ENCODE data around the gene DNAJC7. TPM values are rescaled to one million over a fixed set of nuclear protein-coding genes. Genes with fewer than 3 reads are reported as not detected.
A peak's percentile ranks its signal among the peaks of the same experiment; 100 is the strongest.

The DNAJC7 gene
- 97.2 TPM for polyA plus RNA-seq (ENCODE audit: insufficient read length)

DNA sequence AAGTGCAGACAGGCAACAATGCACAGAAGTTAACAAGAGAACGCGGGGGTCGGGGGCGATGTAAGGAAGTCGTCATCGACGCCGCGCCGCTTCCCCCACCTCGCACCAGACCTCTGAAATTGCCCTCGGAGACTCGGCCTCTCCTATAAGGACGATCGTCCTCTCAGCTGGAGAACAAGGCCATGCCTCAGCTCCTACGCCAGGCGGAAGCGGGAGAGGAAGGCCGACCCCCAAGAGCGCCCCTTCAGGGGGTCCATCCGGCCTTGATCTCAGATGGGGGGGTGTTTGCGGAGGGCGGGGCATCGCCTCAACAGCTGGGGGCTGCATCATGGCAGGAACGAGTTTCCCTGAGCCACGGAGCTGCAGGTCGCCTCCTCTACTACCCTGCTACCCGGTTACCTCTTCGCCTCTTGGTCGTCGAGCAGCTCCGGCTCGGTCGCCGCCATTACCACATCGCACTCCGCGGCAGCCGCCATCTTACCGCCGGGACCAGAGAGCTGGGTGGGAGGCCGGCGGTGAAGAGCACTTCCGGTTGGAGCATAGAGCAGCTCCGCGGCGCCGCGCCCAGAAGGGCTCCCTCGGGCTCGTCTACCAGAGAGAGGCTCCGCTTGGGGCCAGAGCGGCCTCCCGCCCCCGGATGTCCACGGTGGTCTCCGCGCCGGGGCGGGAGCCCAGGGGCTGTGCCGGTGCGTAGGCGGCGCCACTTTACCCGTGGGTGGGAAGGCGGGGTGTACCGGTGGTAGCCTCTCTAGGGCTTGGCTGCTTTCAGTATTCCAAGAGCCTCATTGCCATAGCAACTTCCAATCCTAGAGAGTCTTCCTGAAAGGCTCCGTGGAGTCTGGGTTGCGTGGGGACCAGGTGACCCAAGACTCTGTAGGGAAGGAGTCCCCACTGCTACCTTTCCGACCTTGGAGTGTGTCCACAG lies at the start of gene DNAJC7:
DNAJC7 (minus strand) TSS at position 499 of the 925 bp plus-strand sequence; CDS start at position 476, 23 bp downstream.
- DNase-seq (ENCODE audit: low read depth): peak; percentile 79

- DNase-seq (ENCODE audit: low read depth): no peak
These were observed 48.0 kb upstream of the DNAJC7 start for GRCh38 chr17:42065201-42065600.

GRCh38 chr17:42062681-42063080 lies 45.4 kb upstream of the DNAJC7 start:
- DNase-seq (ENCODE audit: low read depth): no peak

- DNase-seq (ENCODE audit: low read depth): no peak
These were observed 44.6 kb upstream of the DNAJC7 start for GRCh38 chr17:42061646-42062487.

GRCh38 chr17:42060231-42060630 lies 43.0 kb upstream of the DNAJC7 start:
- no peak for DNase-seq (ENCODE audit: low read depth)

DNA sequence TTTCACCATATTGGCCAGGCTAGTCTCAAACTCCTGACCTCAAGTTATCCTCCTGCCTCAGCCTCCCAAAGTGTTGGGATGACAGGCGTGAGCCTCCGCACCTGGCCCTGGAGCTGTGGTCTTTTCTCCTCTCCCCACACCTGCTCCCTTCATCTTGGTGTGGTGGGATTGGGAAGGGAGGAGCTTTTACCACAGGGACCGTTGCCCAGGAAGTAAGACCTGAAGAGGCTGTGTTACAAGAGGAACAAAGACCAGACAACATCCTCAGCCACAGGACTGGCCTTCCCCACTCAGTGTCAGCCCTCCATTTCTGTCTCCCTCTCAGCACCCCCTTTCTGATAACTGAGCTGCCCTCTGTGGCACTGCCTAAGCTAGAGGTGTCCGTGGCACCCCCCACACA lies 42.6 kb upstream of the DNAJC7 start:
- DNase-seq (ENCODE audit: low read depth): no peak

- no peak for DNase-seq (ENCODE audit: low read depth)
These were observed 40.8 kb upstream of the DNAJC7 start for GRCh38 chr17:42058063-42058462.

DNA sequence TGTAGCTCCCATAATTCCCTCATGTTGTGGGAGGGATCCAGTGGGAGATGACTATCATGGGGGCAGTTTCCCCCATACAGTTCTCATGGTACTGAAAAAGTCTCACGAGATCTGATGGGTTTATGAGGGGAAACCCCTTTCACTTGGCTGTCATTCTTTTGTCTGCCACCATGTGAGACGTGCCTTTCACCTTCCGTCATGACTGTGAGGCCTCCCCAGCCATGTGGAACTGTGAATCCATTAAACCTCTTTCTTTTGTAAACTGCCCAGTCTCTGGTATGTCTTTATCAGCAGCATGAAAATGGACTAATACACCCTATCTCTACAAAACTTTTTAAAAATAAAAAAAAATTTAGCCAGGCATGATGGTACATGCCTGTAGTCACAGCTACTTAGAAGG lies 39.4 kb upstream of the DNAJC7 start:
- no peak for DNase-seq (ENCODE audit: low read depth)

DNA sequence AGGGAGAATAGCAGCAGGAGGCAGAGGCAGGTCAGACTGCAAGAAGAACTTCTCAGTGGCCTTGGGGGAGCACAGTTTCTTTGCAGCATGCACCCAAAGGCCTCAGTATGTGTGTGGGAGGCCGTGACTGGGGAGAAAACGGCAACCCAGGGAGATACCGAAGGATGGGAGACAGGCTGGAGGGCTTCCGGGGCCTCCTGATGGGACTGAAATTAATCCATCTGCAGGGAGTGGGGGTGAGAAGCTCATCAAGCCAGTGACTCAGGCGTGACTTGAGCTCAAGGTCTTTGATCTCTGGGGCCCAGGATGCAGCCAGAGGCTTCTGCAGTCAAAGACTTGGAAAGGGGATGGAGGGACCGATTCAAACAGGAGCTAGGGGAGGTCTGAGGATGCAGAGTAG lies 38.3 kb upstream of the DNAJC7 start:
- no peak for DNase-seq (ENCODE audit: low read depth)

GRCh38 chr17:42055027-42055426 lies 37.8 kb upstream of the DNAJC7 start:
- no peak for DNase-seq (ENCODE audit: low read depth)

DNA sequence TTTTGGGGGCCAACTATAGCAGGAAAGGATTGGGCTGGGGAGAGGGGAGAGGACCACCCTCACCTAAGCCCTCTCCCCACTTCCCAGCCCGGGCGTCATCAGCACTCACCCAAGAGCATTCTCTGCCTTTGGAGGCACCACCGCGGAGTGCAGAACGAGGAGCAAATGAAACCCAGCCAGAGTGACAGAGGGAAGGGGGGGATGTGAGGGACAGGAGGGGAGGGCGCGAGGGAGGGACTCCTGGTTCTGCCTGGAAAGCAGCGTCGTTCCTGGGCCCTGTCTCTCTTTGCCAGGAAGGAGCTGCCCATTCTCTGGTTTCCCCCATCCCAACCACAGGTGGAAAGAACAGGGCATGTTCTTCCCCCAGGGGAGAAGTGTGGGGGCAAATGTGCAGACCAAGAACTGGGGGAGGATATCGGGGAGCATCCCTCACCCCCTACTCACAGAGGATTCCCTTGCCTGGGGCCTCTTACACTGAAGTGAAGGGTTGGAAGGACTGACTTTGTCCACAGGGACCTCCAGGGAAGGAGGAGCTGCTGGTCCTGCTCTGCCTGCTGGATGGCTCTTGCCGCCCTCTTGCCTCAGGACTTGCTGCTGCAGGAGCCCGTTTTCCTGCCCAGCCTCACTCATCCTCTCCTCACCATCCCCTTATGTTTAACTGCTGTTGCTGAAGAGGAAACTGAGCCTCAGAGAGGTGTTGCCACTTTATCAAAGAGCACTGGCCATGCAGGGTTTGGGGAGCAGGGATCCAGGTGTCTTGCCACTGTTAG lies 36.7 kb upstream of the DNAJC7 start:
- DNase-seq (ENCODE audit: low read depth): no peak

- DNase-seq (ENCODE audit: low read depth): no peak
These were observed 35.2 kb upstream of the DNAJC7 start for GRCh38 chr17:42052346-42052877.

GRCh38 chr17:42051645-42052044 lies 34.4 kb upstream of the DNAJC7 start:
- DNase-seq (ENCODE audit: low read depth): no peak

- no peak for DNase-seq (ENCODE audit: low read depth)
These were observed 33.8 kb upstream of the DNAJC7 start for GRCh38 chr17:42051013-42051400.

DNA sequence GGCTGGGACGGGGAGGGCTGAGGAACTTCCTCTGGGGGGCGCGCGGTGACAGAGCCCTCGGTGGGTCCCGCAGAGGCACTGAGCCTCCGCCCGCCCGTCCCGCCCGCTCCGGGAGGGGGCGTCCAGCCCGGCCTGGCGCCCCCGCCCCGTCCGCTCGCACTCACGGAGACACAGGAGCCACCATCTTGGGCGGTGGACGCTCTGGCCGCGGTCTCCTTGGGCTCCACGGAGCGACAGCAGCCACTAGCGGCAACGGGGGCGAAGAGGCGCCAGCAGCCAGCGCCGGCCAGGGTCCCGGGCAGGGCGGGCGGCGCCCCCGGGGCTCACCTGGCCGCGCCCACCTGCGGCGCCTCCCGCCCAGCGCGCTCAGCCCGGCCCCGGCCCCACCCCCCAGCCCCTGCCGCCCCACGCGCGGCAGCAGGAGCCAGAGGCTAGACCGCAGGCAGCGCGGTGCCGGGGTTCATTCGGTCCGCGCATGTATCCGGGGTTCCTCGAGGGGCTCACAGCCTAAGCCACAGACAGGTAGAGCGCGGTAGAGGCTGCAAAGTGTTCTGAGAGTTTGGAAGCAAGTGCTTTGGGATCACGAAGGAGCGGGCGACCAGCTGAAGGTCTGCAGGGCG lies 33.3 kb upstream of the DNAJC7 start, which contains the start of gene C17orf113:
C17orf113 (minus strand) TSS at position 209 of the 620 bp plus-strand sequence. CDS start 7,225 bp downstream, outside the sequence.
- DNase-seq (ENCODE audit: low read depth): no peak

DNA sequence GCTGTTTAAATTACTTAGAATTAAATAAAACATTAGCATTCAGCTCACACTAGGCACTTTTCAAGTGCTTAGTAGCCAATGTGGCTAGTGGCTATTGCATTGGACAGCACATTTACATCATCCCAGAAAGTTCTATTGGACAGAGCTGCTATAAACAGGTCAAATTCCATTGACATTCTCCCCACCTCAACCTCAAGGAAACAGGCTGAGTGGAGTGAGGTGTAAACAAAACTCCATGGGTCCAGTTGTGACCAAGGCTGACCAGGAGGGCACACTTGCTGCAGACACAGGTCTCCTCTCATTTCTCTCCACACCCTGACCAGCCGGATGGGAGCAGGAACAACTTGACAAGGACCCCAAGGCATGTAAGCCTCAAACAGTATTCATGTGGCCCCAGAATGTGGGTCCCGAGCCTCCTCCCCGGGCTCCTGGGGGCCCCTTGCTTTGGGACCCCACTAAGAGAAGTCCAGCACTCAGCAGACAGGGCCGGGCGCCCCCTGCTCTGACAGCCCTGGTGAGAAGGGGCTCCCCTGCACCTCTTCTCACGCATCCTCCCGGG lies 32.7 kb upstream of the DNAJC7 start:
- no peak for DNase-seq (ENCODE audit: low read depth)

DNA sequence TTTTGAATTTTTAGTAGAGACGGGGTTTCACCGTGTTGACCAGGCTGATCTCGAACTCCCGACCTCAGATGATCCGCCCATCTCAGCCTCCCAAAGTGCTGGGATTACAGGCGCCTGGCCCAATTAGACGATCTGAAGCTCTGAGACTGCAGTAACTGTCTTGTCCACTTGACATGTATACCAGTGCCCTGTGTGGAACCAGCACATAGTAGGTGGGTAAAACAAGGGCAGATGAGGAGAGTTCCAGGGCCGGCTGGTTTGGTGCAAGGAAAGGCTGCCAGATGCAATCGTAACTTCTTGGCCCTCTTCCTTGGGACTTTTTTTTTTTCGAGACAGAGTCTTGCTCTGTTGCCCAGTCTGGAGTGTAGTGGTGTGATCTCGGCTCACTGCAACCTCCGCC lies 30.1 kb upstream of the DNAJC7 start:
- no peak for DNase-seq (ENCODE audit: low read depth)

- DNase-seq (ENCODE audit: low read depth): no peak
These were observed 28.5 kb upstream of the DNAJC7 start for GRCh38 chr17:42045719-42046118.

DNA sequence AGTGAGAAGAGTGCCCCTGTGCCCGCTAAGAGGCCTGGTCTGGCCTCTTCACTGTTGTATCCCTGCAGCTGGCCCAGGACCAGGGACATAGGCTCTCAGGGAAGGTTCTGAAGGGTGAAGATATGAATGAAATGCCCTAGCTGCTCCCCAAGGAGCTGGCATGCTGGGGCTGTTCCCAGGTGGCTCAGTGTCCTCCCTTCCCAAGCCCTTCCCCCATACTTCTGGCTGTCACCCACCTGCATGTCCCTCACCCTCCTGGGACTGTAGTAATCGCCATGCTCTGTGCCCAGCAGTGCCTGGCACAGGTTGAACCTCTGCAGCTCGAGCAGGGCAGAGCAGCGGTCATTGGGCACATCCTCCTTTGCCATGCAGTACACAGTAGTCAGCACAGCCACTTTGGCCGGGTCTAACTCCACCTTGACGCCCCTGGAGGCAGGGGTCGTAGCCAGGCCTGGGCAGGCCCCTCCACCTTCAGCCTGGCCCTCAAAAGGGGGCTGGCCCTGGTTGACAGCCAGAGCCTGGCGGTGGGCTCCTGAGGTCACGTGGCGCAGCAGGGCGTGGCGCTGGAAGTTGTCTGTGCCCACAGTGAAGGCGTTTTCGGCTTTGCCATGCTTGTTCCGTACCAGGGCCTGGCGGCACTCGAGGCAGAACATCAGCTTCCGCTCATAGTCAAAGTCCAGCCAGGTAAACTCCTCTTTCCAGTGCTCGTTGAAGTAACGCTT lies 25.5 kb upstream of the DNAJC7 start:
- DNase-seq (ENCODE audit: low read depth): no peak

- no peak for DNase-seq (ENCODE audit: low read depth)
These were observed 24.4 kb upstream of the DNAJC7 start for GRCh38 chr17:42041619-42042018.

Data from forelimb muscle (tissue), 1 donor.